Measurements from ENCODE around the gene CTNNA2. TPM values are rescaled to one million over a fixed set of nuclear protein-coding genes. Genes with fewer than 3 reads are reported as not detected.

Gene CTNNA2
- total and polyA plus RNA-seq, 2 of the 8 experiments (the other 6 are each of a cell fraction or from before 2014, with no cell fraction given): 3.9 to 9.0 TPM

GRCh38 chr2:79530443-79530842 lies 17.6 kb downstream of the CTNNA2 start:
- Histone ChIP-seq H3K79me2 (ENCODE audit: control insufficient read depth in 1 of 2, insufficient read depth in 2 of 2, low read length in 2 of 2) (no peaks in the 10 kb centered on the region), H4K8ac (ENCODE audit: extremely low read depth, insufficient read depth, low read length) (no peak overlapping the region), H3K36me3 (ENCODE audit: control insufficient read depth in 2 of 4, insufficient read depth in 4 of 4, low read length in 3 of 4) (no peaks in the 10 kb centered on the region), H2BK20ac (ENCODE audit: low read length) (no peak overlapping the region), H4K20me1 (replicated peaks in 1 of 2; ENCODE audit: control insufficient read depth in 1 of 2, insufficient read depth in 2 of 2, low read length in 2 of 2) (peaks cover 0 to 1% of the 10 kb centered on the region in 2 experiments), H2AFZ (ENCODE audit: low read length) (no peak overlapping the region), H3K9ac (replicated peaks in 1 of 4; ENCODE audit: extremely low read depth in 1 of 4, low read depth in 3 of 4, low read length in 3 of 4) (no peak overlapping the region), H3K27ac (ENCODE audit: low read depth, low read length) (no peak overlapping the region), H3K4me3 (ENCODE audit: extremely low read depth in 1 of 4, insufficient read depth in 2 of 4, low read depth in 3 of 4, low read length in 4 of 4) (no peak overlapping the region), H4K5ac (ENCODE audit: insufficient read length, low read depth, low read length) (no peak overlapping the region), H3K56ac (replicated peaks; ENCODE audit: insufficient read length, low read depth, low read length) (no peak overlapping the region), H3K9me3 (ENCODE audit: insufficient read depth in 2 of 2, low read depth in 1 of 2, low read length in 1 of 2) (no peaks in the 10 kb centered on the region), H3K27me3 (replicated peaks in 1 of 4; ENCODE audit: control insufficient read depth in 3 of 4, extremely low read depth in 1 of 4, insufficient read depth in 3 of 4, low read length in 3 of 4) (no peaks in the 10 kb centered on the region), H2BK15ac (ENCODE audit: low read length) (0 out of 2 replicates have a peak overlapping the region, but pooled peaks have one; percentile 63), H3K4me2 (ENCODE audit: insufficient read depth in 1 of 2, low read depth in 2 of 2, low read length in 2 of 2) (no peak overlapping the region), H3K14ac (ENCODE audit: insufficient read length) (no peak overlapping the region), H2BK120ac (replicated peaks; ENCODE audit: low read depth, low read length) (no peak overlapping the region), H3K4ac (replicated peaks; ENCODE audit: insufficient read length, low read depth, low read length) (no peak overlapping the region), H3K23ac (ENCODE audit: insufficient read length) (no peak overlapping the region), H2BK12ac (ENCODE audit: low read depth, low read length) (no peak overlapping the region), H3K4me1 (replicated peaks in 1 of 4; ENCODE audit: control insufficient read depth in 3 of 4, insufficient read depth in 4 of 4, low read length in 3 of 4) (no peaks in the 10 kb centered on the region), H2AK5ac (ENCODE audit: low read depth, low read length) (no peak overlapping the region), H4K91ac (replicated peaks; ENCODE audit: insufficient read length, low read length) (no peak overlapping the region), H3K23me2 (ENCODE audit: low read depth, low read length) (no peaks in the 10 kb centered on the region), H3K79me1 (ENCODE audit: low read depth, low read length) (no peaks in the 10 kb centered on the region), H2BK5ac (ENCODE audit: low read depth, low read length) (no peak overlapping the region), H3K18ac (ENCODE audit: extremely low read depth, low read length) (no peak overlapping the region)
- DNase-seq (ENCODE audit: low read depth in 1 of 2, low spot score in 2 of 2) (no peak), FAIRE-seq (peak; percentile 84)
- ChIA-PET POLR2A (ENCODE audit: partially characterized antibody) (no interaction called here), CTCF (ENCODE audit: partially characterized antibody) (interaction anchor here (0.6 to 2.3 kb wide), 15 partner anchors 9 to 559 kb away, joined by 3 to 10 read pairs (median 4); no protein-coding TSS in a partner anchor)
- WGBS, 2 experiments (ENCODE audit: extremely low coverage in 1 of 2, insufficient coverage in 1 of 2, insufficient read length in 1 of 2, insufficient replicate concordance in 2 of 2, low coverage in 1 of 2, low lambda C conversion rate in 2 of 2, missing lambda C conversion rate in 1 of 2): 7% methylated on average over 1 of the region's 1 CpG; no CpG with 5 or more reads in 1 of the 2 experiments
- TF ChIP-seq CTCF (IDR thresholded peaks at IDR 0.05; ENCODE audit: control extremely low read depth in 1 of 3, insufficient read depth in 1 of 3, low read depth in 1 of 3, low read length in 3 of 3) (peak in 2 of 3 experiments; percentile 36 to 48; a peak in 2 of 4 replicates), E2F6 (IDR thresholded peaks at IDR 0.05) (no peak), POLR2AphosphoS5 (IDR thresholded peaks at IDR 0.05; ENCODE audit: low read depth, low read length) (no peak), RBBP5 (IDR thresholded peaks at IDR 0.05; ENCODE audit: borderline replicate concordance, low read depth, low read length) (no peak), SUZ12 (IDR thresholded peaks at IDR 0.05; ENCODE audit: low read length) (no peak), ATF2 (IDR thresholded peaks at IDR 0.05; ENCODE audit: low read length) (no peak), CEBPB (IDR thresholded peaks at IDR 0.05; ENCODE audit: low read depth, low read length) (no peak), BRCA1 (IDR thresholded peaks at IDR 0.05; ENCODE audit: low read depth, low read length) (no peak), EZH2 (IDR thresholded peaks at IDR 0.05; ENCODE audit: low read depth, low read length, severe bottlenecking) (no peak)

Measured in H1 (cell line).